Astrocyte (in vitro differentiated cells and primary cell): ENCODE measurements around the gene FBN1.

Source experiments
- CTCF ChIP-seq: IDR thresholded peaks from 2 replicates; pipeline ENCODE4 v1.5.1; 2011; ENCODE audit warnings: low read depth, mild to moderate bottlenecking, inconsistent platforms, low read length, moderate library complexity; ENCODE audit not compliant: insufficient read depth
- EZH2 ChIP-seq: IDR thresholded peaks from 2 replicates; pipeline ENCODE4 v1.6.1; 2012; ENCODE audit warnings: mild to moderate bottlenecking, low read length, inconsistent platforms; ENCODE audit not compliant: insufficient read depth

GRCh38 chr15:48451736-48452135, 193.8 kb downstream of the FBN1 start:
- TF ChIP-seq CTCF (no peak), EZH2 (no peak)
